Measurements from ENCODE around the gene DKK3.

DNA sequence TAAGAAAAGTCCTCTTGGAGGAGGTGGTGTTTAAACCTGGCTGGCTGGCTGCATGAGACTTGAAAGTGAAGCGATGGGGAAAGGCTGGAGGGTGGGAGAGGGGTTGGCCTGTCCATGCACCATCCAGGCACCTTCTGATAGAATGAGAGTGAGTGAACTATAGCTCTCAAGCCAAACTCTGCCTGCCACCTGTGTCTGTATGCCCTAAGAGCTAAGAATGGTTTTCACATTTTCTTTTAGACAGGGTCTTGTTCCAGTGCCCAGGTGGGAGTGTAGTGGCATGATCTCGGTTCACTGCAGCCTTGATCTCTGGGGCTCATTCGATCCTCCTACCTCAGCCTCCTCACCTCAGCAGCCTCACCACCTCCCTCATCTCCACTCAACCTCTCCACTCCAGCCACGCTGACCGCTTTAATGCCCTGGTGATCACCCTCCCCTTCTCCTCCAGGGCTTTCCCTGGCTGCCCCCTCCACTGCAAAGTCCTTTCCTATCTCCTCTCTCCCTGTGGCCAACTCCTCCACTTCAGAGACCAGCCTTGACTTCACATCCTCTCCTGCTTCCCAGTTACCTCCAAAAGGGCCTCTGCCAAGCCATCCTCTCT lies 38.3 kb upstream of the DKK3 start:
- no peak for TF ChIP-seq ZNF274 (IDR thresholded peaks at IDR 0.05; ENCODE audit: low read depth, low read length)
- no peak for TF ChIP-seq SUZ12 (IDR thresholded peaks at IDR 0.05; ENCODE audit: extremely low read depth, insufficient read depth, insufficient read length)
- TF ChIP-seq YY1 (IDR thresholded peaks at IDR 0.05; ENCODE audit: insufficient read depth, insufficient read length) = no peak
